NCI-H2107 treated with DMSO at 0.1 percent for 48 hours (cell line): Measurements from ENCODE around the gene HNRNPR.
A peak's percentile ranks its signal among the peaks of the same experiment; 100 is the strongest.

Experiments
- DNase-seq: peaks from one replicate; lab custom pipeline; 2025; ENCODE audit not compliant: unreplicated experiment; lab: John Stamatoyannopoulos, UW

The HNRNPR gene

DNA sequence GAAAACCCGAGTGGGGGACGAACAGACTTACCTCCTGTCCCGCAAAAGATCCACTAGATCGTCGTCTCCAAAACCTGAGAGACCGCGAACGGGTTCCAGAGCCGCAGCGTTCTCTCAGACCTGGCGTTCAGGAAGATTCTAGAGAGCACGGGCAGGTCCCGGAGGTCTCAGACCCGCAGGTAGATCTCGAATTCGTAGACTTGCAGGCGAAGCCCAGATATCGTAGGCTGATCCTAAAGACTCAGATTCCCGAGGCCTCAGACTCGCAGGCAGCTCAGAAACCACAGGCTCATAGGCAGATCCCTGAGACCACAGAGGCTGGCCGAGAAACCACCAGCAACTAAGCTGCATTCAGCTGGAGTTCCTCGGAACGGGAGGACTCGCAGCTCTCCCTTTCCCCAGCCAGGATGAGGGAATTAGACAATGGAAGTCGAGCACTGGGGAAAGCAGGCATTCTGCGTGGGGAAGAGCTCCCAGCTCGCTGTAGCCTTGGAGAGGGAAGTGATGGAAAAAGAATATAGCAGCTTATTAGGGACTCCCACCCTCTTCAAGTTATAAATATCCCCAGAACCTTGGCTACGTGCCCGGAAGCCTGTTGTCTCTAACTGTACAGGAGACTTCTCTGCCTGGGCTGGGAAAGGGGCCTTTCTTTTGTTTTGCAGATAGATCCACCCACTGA, 25.4 kb upstream of the HNRNPR start, which contains the start of gene ZNF436:
ZNF436 (minus strand) TSS at position 502 of the 679 bp plus-strand sequence. CDS start 1,831 bp downstream, outside the sequence.
- peak; percentile 83 for DNase-seq

DNA sequence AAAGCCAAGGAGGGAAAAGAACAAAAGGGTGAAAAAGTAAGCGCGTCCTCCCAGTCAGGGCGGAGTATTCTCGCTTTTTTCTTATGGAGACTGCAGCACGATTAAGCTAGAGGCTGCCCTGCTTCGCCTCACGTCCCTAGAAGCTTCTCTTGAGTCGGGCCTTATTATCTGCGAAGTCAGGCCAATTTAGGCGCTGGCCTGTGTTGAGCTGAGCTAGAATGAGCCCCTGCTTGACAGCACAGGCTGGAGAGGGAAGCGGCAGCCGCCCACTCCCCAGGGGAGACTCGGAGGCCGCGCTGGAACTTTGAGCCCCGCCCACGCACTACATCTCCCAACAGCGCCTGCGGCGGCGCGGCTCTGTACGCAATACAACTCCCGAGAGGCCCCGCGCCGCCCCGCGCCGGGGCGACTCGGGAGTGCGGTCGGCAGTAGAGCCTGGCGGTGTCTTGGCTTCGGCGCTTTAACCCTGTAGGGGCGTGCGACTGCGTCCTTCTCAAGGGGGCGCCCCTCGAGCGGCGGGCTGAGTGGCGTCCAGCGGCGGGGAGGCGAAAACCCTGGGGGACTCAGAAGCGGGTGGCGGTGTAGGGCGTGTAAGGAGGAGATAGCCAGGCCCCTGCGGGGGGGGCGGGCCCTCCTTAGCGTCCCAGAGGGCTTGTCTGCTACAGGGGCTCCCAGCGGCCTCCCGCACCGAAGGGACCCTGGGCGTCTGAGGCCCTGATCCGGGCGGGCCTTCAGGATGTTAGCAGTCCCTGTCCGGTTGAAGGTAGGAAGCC, 24.7 kb upstream of the HNRNPR start:
- peak; percentile 83 for DNase-seq

DNA sequence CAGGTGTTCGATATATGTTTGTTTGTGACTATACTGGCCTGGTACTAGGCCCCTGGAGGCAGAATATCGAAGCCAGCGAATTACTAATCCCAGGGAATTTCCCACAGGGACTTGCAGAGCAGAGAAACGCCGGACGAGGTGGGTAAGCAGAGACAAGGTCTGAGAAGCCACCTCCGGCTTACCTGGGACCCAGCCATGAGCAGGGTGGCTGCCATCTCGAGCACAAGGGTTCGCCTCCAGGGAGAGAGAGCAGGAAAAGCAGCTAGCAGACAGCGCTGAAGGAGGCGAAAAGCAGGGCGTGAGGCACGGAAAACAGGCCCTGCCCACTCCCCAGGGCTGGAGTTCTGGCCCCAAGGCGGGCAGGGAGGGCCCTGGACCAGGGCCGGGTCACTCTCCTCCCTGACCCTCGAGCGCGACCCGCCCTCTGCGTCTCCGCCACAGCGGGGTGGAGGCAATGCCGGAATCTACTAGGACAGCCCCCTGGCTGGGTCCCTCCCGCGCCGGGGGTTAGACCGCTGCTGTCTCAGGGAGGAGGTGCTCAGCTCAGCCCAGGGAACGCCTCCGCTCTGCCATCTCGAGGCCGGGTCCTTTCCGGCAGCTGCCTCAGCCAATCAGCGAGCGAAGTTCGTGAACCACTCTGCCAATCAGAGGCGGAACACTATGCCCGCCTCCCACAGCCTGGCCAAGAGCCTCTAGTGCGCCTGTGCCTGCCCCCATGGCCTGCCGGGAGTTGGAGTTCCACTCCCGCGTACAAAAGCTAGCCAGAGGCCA, 23.9 kb upstream of the HNRNPR start:
- peak; percentile 97 for DNase-seq

DNA sequence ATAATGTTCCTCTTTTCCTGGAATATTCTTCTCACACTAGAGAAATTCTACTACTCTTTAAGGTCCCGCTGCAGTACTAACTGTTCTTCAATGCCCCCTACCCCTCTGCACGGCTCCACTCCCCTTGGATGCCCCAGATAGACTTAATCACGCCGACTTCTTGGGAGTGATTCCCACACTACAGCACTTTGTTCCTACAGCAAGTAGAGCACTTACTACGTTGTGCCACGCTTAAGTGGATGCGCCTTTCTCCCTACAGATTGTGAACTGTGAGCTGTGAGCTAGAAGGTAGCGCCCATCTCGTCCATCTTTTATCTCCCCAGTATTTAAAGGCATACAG, 23.3 kb upstream of the HNRNPR start:
- DNase-seq, result no peak

DNA sequence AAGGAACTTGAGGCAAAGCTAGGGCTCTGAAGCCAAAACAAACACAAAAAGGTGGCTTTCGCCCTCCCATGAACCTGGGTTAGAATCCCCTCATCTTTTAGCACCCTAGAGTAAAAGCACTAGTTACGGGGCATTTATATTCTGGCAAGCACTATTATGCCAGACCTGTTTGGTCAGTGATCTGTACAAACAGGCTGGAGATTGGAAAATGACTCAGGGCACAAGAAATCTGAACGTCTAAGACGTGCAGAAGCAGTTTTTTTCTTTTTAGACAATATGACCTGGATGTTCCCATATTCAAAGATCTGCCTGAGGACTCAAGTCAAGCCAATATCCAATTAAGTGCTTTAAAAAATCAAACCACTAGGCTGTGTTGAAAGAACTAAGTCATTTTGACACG, 22.5 kb upstream of the HNRNPR start:
- DNase-seq, result no peak

DNA sequence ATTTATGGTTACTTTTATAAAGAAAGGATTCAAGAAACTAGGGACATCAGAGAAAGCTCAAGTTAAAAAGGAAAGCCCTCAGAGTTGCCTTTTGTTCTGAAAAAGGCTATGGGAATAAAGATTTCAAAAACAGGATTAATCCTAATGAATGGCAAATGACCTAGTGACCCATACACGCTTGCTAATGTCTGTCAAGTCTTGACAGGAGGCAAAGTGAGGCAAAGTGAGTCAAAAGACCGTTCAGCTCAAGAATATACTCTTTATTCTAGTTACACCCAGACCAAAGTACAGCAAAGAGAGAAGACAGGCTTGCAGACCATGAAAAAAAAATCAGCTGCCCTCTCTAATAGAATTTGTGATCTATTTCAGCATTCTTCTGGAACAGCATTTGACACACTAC, 22.1 kb upstream of the HNRNPR start:
- DNase-seq, result no peak

DNA sequence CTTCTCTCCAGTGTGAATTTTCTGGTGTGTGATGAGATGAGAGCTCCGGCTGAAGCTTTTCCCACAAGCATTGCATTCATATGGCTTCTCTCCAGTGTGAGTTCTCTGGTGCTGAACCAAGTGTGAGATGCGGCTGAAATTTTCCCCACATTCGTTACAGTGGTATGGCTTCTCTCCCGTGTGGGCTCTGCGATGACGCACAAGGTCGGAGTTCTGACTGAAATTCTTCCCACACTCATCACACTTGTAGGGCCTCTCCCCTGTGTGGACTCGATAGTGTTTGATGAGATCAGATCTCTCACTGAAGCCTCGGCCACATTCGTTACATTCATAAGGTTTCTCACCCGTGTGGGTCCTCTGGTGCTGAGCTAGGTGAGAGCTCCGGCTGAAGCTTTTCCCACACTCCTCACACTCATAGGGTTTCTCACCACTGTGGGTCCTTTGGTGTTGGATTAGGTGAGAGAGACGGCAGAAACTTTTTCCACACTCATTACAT, 18.2 kb upstream of the HNRNPR start:
- no peak for DNase-seq

DNA sequence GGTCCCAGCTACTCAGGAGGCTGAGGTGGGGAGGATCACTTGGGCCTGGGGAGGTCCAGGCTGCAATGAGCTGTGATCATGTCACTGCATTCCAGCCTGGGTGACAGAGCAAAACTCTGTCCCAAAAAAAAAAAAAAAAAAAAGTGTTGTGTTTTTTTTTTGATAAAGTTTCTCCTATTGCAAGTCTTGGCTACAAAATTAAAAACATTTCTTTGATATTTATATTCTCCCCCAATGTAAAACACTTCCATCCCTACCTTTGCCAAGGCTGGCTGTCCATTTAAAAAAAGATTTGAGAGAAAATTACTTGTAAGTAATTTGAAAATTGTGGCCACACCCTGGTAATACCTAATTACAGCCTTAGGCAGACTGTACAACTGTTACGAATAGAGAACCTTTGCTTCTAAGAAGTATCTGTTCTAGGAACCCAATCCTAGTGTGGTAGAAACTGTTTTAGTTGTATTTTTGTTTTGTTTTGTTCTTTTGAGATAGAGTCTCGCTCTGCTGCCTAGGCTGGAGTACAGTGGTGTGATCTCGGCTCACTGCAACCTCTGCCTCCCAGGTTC, 14.3 kb upstream of the HNRNPR start:
- DNase-seq, result no peak

DNA sequence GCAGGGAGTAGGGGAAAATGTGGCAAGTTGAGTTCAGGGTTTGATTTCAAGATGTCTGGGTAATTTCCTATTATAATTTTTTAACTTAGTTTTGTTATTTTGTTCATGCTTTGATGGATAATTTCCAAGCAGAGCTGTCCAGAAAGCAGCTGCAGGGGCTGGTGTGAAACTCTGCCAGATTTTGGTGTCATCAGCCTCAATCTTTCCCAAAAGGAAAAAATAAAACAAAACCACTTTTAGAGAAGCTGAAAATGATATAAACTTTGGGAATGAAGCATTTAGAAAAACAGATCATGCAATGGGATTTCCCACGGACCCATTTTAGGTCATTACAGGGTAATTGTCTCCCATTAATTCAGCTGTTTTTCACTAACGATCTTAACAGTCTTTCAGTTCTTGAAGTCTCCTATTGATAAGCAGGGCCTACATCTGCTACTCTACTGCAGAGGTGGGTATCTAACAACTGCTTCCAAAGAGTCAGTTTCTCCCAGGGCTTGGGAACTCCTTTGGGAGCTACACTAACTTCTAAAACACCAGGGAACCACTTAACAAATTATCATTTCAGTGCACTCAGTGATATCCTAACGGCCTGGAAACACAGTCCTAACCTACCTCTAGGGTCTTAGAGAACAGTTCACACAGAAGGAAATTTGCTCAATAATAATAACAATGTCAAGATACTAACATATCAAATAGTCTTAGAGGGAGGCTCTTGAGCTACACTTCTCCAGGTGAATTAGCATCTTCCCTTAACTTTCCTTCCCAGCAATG, 13.2 kb upstream of the HNRNPR start:
- DNase-seq, result no peak

DNA sequence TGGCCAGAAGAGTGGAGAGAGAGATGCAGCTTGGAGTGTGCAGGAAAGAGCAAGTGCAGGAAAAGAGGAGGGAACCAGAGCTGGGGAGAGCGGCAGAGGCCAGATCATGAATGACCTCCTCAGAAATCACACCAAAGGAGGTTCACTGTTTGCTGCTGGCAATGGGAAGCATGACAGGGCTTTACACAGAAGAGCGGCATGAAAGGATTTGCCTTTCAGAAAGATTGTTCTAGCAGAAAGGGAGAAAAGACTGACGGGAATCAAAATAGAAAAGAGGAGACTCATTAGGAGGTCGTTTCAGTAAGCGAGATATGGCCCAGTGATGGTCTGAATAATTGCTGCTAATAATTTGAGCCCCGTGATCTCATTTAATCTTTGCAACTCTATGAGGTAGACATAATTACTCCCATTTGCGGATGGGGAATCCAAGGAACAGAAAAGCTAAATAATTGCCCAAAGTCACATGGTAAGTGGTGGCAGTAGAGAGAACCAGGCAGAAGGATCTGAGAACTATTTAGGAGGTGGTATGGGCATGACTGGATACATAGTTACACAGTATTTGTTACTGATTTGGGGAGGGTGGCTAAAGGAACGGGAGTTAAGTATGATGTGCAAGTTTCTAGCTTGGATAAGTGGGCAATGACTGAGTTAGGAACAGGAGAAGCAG, 12.5 kb upstream of the HNRNPR start:
- no peak for DNase-seq

DNA sequence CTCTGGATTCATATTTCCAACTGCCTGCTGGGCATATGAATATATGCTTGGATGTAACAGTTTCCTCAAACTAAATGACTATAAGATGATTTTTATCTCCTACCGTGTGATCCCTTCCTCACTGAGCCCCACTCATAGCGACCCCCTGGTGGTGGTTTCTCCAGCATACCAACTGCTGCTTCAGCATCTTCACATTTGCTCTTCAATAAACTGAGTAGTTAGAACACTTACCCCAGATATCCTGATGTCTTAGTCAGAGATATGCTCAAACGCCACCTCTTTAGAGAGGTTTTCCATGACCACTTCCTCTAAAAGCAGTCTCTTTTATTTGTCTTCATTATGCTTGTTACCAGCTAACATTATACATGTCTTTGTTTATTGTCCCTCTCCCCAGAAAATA, 10.2 kb upstream of the HNRNPR start:
- no peak for DNase-seq

DNA sequence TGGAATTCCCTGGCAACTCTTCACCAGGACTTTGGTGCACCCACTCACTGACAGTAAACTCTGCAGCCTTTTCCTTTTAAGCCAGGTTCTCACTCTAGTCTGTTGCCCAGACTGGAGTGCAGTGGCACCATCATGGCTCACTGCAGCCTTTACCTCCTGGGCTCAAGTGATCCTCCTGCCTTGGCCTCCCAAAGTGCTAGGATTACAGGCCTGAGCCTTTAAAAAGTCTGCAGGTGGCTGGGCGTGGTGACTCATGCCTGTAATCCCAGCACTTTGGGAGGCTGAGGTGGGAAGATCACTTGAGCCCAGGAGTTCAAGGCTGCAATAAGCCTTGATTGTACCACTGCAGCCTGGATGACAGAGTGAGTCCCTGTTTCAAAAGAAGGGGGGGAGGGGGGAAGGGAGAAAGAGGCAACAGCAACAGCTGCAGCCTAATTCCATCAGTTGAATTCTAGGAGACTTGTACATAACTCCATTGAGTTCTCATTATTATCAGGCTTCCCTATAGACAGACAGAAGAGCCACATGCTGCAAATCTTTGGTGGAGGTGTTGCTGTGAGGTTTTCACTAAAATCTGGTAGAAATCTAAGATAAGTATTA, 8.1 kb upstream of the HNRNPR start:
- DNase-seq, result no peak

DNA sequence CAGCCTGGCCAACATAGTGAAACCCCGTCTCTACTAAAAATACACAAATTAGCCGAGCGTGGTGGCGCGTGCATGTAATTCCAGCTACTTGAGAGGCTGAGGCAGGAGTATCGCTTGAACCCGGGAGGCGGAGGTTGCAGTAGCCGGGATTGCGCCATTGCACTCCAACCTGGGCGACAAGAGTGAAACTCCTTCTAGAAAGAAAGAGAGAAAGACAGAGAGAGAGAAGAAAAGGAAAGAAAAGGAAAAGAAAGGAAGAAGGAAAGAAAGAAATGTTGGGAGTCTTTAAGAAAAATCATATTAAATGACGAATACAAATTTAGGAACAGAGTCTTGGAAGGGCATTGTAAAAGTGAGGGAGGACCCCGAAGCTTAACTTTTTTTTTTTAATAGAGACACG, 1.8 kb upstream of the HNRNPR start:
- no peak for DNase-seq

DNA sequence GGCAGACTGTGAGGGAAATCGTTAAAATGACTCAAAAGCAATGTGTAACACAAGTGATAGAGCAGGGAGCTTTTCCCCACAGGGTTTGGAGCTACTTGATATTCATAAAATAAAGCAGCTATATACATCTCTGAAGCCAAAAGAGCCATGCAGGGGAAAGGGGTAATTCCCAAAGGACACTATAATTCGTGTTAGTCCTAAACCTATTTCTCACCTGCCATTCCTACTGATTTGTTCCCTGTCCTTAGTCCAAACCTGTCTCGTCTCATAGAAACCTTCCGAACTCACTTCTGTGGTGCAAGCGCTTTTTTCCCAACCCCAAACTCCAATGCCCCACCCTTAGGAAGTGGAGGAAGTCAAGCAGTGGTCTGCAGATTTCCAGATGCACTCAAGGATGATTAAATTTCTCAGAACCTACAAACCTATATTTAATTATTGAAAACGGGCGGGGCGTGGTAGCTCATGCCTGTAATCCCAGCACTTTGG, 946 bp upstream of the HNRNPR start:
- DNase-seq, result peak; percentile 65

DNA sequence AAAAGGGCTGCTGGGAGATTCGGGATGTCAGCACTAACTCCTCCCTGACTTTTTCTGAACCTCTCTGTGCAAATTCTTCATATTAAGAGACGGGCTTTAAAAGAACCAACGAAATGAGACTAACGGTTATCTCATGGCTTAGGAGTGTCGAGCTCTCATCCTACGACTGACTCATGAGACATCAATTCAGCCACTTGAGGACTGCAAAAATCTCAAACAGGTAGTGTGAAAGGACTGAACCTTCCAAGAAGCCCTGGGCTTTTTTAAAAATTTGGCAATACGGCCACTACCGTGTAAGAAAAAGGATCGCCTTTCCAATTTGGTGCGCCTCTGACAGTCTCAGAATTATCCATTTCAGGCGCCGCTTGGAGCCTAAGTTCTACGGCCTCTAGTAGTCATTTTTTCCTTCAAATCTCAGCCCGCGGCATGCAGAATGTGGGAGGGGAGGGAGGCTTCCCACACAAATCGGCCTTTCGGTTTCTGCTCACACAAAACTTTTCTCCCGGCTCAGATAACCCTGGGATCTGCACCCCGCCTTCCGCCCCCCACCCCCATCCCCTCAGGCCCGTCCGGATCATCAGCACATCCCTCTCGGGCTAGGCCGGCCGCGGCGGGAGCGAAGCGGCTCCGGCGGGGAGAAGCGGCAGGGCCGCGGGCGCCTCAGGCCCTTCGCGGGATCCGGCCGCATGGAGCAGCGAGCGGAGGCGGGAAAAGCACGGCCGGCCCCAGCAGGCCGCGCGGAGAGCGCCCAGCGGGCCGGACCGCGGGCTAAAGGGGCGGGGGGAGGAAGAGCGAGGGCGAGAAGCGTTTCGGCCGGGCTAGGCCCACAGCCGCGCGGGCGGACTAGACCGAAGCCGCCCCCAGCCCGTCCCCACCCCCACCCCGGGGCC, 618 bp downstream of the HNRNPR start:
- DNase-seq, result peak; percentile 15

DNA sequence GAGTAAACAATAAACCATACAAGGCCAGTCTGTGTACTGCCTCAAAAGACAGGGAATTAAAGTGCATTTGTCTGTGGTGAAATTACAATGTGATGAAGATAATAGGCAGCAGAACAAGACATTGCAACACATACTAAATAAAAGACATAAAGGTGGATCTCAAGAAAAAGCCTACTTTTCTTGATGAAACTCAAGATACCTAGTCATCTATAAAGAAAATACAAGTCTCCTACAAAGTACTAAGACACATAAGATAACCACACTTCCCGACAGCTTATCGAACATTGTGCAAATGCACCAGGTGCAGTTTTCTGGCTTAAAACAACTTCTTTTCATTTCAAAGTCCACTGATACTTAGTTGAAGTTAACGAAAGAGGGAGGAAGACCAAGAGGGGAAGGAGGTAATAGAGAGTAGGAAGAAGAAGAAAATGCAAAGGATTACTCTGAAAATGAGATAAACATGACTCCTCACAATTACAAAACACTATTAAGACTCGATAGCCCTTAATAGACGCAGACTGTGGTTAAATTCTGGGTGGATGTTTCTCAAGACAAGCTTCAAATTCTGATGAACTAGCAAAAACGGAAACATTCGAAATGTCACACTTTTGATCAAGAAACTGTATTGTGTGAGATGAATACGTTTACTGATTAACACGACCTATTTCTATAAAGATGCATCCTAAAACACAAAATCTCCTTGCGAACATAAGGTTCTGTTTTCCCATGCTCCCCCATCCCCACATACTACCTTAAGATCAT, 2.0 kb downstream of the HNRNPR start:
- peak; percentile 38 for DNase-seq

DNA sequence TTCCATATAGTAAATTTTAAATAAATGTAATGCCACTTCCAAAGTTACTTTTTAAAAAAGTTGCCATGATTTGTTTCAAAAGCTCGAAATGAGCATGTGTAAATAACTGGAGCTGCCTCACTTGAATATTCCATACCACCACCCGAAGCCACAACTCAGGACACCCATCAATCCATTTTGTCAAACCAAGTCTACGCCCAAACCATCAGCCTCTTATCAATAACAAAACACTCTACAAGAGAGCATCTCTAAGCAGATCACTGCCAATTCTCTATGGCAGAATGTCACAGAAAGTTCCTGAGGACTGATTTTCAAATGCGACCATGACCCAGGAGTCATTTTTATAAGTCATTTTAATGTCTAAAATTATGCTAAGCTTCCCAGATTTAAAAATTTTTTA, 4.5 kb downstream of the HNRNPR start:
- DNase-seq, result no peak

DNA sequence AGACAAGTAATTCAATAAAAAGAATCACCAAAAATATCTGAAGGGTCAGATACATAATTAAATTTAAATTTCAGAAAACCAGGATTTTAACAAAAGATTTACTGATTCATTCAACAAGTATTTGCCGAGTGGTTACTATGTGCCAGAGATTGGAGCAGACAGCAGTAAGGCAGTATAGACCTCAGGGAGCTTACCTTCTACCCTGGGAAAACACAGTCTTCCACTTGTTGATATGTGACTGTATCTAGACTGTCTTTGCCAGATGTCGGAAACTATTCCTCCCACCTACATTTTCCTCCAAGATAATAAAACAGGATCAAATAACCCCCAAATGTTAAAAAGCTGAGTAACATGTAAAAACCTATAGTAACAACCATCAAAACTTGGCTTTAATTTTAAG, 6.2 kb downstream of the HNRNPR start:
- DNase-seq, result no peak
